Head of caudate nucleus (tissue), 42 donors: Measurements from ENCODE around the gene C10orf67.
"Not testable (repeated sequence)": the region's sequence is repeated elsewhere in the genome, so short reads cannot be mapped to it uniquely, and the experiment has no call there.

ENCODE experiments used
- DNase-seq, 42 donors: peaks; one replicate each; pipeline versions ENCODE4 v3.0.0 to v3.0.0-alpha.2; 2020 to 2021; ENCODE audit warnings: mixed read lengths in 7 of 42
- intact Hi-C: fragments of 100-400 bp; cut with DNase I; formaldehyde crosslinking; loops from one replicate; pipeline ENCODE4 v1.15.0; 2022

Gene C10orf67

GRCh38 chr10:23291551-23292334 is 52.9 kb downstream of the C10orf67 start:
- peak in 39 of 42 donors; percentile 14 to 74 (median 37) for DNase-seq
- intact Hi-C loops, result loop anchor here (5.0 kb wide), 1 partner anchor 134 kb away; no protein-coding TSS in a partner anchor

GRCh38 chr10:23284674-23285335 is 59.8 kb downstream of the C10orf67 start:
- DNase-seq, result no peak
- intact Hi-C loops, result no loop called here

GRCh38 chr10:23284155-23284554 is 60.4 kb downstream of the C10orf67 start:
- no peak for DNase-seq
- intact Hi-C loops, result no loop called here

GRCh38 chr10:23283680-23284079 is 60.9 kb downstream of the C10orf67 start:
- no peak for DNase-seq
- intact Hi-C loops, result no loop called here

GRCh38 chr10:23281044-23281433 is 63.6 kb downstream of the C10orf67 start:
- DNase-seq, result no peak
- intact Hi-C loops, result no loop called here

- intact Hi-C loops, result no loop called here
- no peak for DNase-seq
These were observed 64.1 kb downstream of the C10orf67 start for GRCh38 chr10:23280419-23281043.

GRCh38 chr10:23275355-23275754 is 69.2 kb downstream of the C10orf67 start:
- DNase-seq, result no peak
- intact Hi-C loops, result no loop called here

GRCh38 chr10:23274179-23274578 is 70.4 kb downstream of the C10orf67 start:
- DNase-seq, result not testable (repeated sequence)

GRCh38 chr10:23270531-23270930 is 74.1 kb downstream of the C10orf67 start:
- intact Hi-C loops, result no loop called here

More at GRCh38 chr10:23274179-23274578, 70.4 kb downstream of the C10orf67 start:
- intact Hi-C loops, result not testable (repeated sequence)

GRCh38 chr10:23263441-23264164 is 81.0 kb downstream of the C10orf67 start:
- intact Hi-C loops, result no loop called here

More at GRCh38 chr10:23270531-23270930, 74.1 kb downstream of the C10orf67 start:
- DNase-seq, result no peak

GRCh38 chr10:23262928-23263327 is 81.7 kb downstream of the C10orf67 start:
- no peak for DNase-seq
- intact Hi-C loops, result no loop called here

More at GRCh38 chr10:23263441-23264164, 81.0 kb downstream of the C10orf67 start:
- no peak for DNase-seq

- intact Hi-C loops, result no loop called here
- no peak for DNase-seq
These were observed 86.1 kb downstream of the C10orf67 start for GRCh38 chr10:23258516-23258915.

GRCh38 chr10:23253780-23254179 is 90.8 kb downstream of the C10orf67 start:
- DNase-seq, result no peak
- intact Hi-C loops, result no loop called here

GRCh38 chr10:23252859-23253258 is 91.7 kb downstream of the C10orf67 start:
- DNase-seq, intact Hi-C loops: not testable (repeated sequence)

- DNase-seq, intact Hi-C loops: not testable (repeated sequence)
These were observed 102.8 kb downstream of the C10orf67 start for GRCh38 chr10:23241779-23242178.

- no peak for DNase-seq
- intact Hi-C loops, result no loop called here
These were observed 106.6 kb downstream of the C10orf67 start for GRCh38 chr10:23238015-23238414.

- intact Hi-C loops, result no loop called here
- DNase-seq, result no peak
These were observed 114.0 kb downstream of the C10orf67 start for GRCh38 chr10:23230582-23230981.

- intact Hi-C loops, result no loop called here
- no peak for DNase-seq
These were observed 127.1 kb downstream of the C10orf67 start for GRCh38 chr10:23217471-23217870.

GRCh38 chr10:23205972-23206642 is 138.5 kb downstream of the C10orf67 start:
- intact Hi-C loops, result no loop called here

More at GRCh38 chr10:23205972-23206642, 138.5 kb downstream of the C10orf67 start:
- DNase-seq, result no peak
